ENCODE measurements around the gene CLDN15. TPM values are rescaled to one million over a fixed set of nuclear protein-coding genes. Genes with fewer than 3 reads are reported as not detected.

Gene CLDN15
- total and polyA plus RNA-seq, 2 donors (not counting 1 experiment from before 2014, with no cell fraction given), result 1.6 to 3.1 TPM

DNA sequence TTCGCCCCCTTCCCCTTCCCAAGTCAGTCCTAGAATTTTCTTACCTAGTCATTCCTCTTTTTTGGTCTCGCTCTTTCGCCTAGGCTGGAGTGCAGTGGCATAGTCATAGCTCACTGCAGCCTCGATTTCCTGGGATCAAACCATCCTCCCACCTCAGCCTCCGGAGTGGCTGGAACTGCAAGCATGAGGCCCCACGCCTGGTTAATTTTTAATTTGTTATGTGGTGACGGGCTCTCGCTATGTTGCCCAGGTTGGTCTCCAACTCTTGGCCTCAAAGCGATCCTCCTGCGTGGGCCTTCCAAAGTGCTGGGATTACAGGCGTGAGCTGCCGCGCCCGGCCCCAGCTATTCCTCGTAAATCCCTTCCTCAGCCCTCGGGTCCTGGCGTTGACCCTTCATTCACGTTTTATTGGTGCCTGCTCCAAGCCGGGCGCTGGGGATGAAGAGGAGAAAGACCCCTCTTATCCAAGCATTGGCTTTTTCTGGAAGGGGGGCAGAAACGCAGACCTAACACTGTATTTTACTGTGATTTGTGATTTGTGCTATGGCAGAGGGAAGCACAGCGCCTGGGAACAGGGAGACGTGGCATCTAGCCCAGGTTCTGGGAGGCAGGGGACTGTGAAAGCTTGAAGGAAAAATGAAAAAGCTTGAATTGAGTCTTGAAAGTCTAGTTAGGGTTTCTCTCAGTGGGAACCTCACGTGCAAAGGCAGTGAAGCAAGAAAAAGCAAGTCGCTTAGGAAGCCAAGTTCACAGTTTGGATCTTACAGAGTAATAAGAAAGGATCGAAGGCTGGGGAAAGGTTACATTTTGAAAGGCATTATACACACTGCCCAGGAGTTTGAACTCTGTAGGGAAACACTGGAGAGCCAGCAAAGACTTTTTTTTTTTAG, 19.1 kb downstream of the CLDN15 start:
- H4K20me1 ChIP-seq (ENCODE audit: control insufficient read depth, extremely low read depth, insufficient read depth, low read length), result no peaks in the 10 kb centered on the region
- no peaks in the 10 kb centered on the region for H3K27me3 ChIP-seq (ENCODE audit: control insufficient read depth, insufficient read depth, low read length)
- peak overlapping the region; percentile 57 for H3K9ac ChIP-seq (ENCODE audit: insufficient read depth, low read length)
- H2AFZ ChIP-seq (ENCODE audit: low read length), result peak overlapping the region; percentile 96
- H3K4me2 ChIP-seq (ENCODE audit: extremely low read depth, insufficient read depth, low read length), result peak overlapping the region; percentile 79
- H3K9me3 ChIP-seq (ENCODE audit: control insufficient read depth, insufficient read depth, low read depth, low read length), result no peaks in the 10 kb centered on the region
- H3K79me2 ChIP-seq (ENCODE audit: control insufficient read depth, insufficient read depth, low read length), result peaks cover 33% of the 10 kb centered on the region
- H3K4me3 ChIP-seq (replicated peaks in 1 of 4; ENCODE audit: control extremely low read depth in 1 of 4, insufficient read depth in 1 of 4, low read depth in 3 of 4, low read length in 4 of 4), result peak overlapping the region; percentile 88 to 98 (median 94)
- peaks cover 12% of the 10 kb centered on the region for H3K36me3 ChIP-seq (ENCODE audit: control insufficient read depth, insufficient read depth, low read length)
- H3K4me1 ChIP-seq (ENCODE audit: control insufficient read depth, extremely low read depth, insufficient read depth, low read length), result peaks cover 10% of the 10 kb centered on the region
- DNase-seq (ENCODE audit: low read depth in 2 of 2), result no peak
- H3K27ac ChIP-seq (ENCODE audit: insufficient read depth, low read length), result peak overlapping the region; percentile 98
- TF ChIP-seq EZH2 (IDR thresholded peaks at IDR 0.05; ENCODE audit: low read length, missing control alignments), result no peak
- TF ChIP-seq, protein P1, sequence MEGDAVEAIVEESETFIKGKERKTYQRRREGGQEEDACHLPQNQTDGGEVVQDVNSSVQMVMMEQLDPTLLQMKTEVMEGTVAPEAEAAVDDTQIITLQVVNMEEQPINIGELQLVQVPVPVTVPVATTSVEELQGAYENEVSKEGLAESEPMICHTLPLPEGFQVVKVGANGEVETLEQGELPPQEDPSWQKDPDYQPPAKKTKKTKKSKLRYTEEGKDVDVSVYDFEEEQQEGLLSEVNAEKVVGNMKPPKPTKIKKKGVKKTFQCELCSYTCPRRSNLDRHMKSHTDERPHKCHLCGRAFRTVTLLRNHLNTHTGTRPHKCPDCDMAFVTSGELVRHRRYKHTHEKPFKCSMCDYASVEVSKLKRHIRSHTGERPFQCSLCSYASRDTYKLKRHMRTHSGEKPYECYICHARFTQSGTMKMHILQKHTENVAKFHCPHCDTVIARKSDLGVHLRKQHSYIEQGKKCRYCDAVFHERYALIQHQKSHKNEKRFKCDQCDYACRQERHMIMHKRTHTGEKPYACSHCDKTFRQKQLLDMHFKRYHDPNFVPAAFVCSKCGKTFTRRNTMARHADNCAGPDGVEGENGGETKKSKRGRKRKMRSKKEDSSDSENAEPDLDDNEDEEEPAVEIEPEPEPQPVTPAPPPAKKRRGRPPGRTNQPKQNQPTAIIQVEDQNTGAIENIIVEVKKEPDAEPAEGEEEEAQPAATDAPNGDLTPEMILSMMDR (conservative IDR thresholded peaks at IDR 0.05 in 1 of 2, IDR thresholded peaks at IDR 0.05 in 1 of 2; ENCODE audit: low read depth in 1 of 2, low read length in 2 of 2), result no peak

DNA sequence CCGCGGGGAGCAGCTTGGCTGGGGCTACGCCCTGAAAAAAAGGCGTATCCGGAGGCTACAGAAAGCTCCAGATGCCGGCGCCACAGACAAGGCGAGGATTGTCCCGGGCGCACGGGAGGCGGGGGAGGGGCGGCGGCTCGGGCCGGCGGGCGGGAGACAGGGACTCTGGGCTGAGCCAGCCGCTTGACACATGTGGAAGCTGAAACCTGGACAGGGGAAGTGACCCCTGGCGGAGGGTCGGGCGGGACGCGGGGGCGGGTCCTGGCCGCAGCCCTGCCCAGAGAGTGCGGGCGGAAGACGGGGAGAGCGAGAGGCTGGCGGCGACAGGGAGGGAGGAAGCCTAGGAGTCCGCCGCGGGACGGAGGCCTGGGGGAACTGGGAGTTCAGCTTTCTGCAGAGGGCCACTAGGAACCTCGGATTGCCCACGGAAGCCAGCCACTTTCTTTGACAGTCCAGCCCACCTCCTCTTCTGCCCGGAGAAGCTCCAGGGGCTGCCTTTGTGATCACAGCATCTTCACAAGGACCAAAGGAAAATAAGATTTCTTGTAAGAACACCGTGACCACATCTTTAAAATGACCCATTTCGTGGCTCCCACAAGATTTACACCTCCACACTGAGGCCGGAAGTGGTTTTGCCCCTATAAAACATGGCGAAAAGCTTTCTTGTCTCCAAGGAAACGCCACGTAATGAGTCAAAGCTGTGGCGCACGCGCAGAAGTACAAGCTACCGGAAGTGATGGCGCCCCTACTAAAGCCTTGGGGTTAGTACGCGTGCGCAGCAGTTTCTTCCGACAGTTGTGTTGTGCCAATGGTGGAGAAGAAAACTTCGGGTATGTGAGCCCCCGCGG, 20.0 kb downstream of the CLDN15 start, which contains the start of the genes PLOD3 and ZNHIT1:
TSS of gene PLOD3 (minus strand) at position 194 of the 848 bp plus-strand sequence. CDS start 307 bp downstream, outside the sequence.
TSS of gene ZNHIT1 (plus strand) at position 778 of the 848 bp plus-strand sequence. CDS start at position 809, 31 bp downstream.
- H3K27me3 ChIP-seq (ENCODE audit: control insufficient read depth, insufficient read depth, low read length), result no peaks in the 10 kb centered on the region
- DNase-seq (ENCODE audit: low read depth in 2 of 2), result peak; percentile 93 to 98
- H4K20me1 ChIP-seq (ENCODE audit: control insufficient read depth, extremely low read depth, insufficient read depth, low read length), result no peaks in the 10 kb centered on the region
- no peaks in the 10 kb centered on the region for H3K9me3 ChIP-seq (ENCODE audit: control insufficient read depth, insufficient read depth, low read depth, low read length)
- H3K4me1 ChIP-seq (ENCODE audit: control insufficient read depth, extremely low read depth, insufficient read depth, low read length), result peaks cover 10% of the 10 kb centered on the region
- H2AFZ ChIP-seq (ENCODE audit: low read length), result peak within 1 kb of the TSS; percentile 96
- peak within 1 kb of the TSS; percentile 88 to 98 (median 94) for H3K4me3 ChIP-seq (replicated peaks in 1 of 4; ENCODE audit: control extremely low read depth in 1 of 4, insufficient read depth in 1 of 4, low read depth in 3 of 4, low read length in 4 of 4)
- no peak for TF ChIP-seq EZH2 (IDR thresholded peaks at IDR 0.05; ENCODE audit: low read length, missing control alignments)
- TF ChIP-seq, protein P1 (conservative IDR thresholded peaks at IDR 0.05 in 1 of 2, IDR thresholded peaks at IDR 0.05 in 1 of 2; ENCODE audit: low read depth in 1 of 2, low read length in 2 of 2), result no peak
- peaks cover 16% of the 10 kb centered on the region for H3K36me3 ChIP-seq (ENCODE audit: control insufficient read depth, insufficient read depth, low read length)
- H3K9ac ChIP-seq (ENCODE audit: insufficient read depth, low read length), result peak within 1 kb of the TSS; percentile 82
- peak within 1 kb of the TSS; percentile 98 for H3K27ac ChIP-seq (ENCODE audit: insufficient read depth, low read length)
- peak within 1 kb of the TSS; percentile 97 for H3K4me2 ChIP-seq (ENCODE audit: extremely low read depth, insufficient read depth, low read length)
- peaks cover 33% of the 10 kb centered on the region for H3K79me2 ChIP-seq (ENCODE audit: control insufficient read depth, insufficient read depth, low read length)

All from fibroblast of lung (primary cell).